GM12864 (cell line): ENCODE data around the gene MSI1.

Source experiments
- DNase-seq: peaks from one replicate; pipeline ENCODE4 v3.0.0-alpha.2; 2011; ENCODE audit warnings: low read depth
- H3K4me3 ChIP-seq: 2 replicates; pipeline ENCODE4 v1.5.1; 2011; ENCODE audit warnings: mild to moderate bottlenecking, low read depth, low read length, control low read depth
- TF ChIP-seq, protein P1 (sequence below): IDR thresholded peaks from 2 replicates; pipeline ENCODE4 v1.5.1; 2011; ENCODE audit warnings: low read depth, mild to moderate bottlenecking, moderate library complexity, low read length, control low read depth, inconsistent platforms; ENCODE audit errors: missing control alignments

MSI1 gene

DNA sequence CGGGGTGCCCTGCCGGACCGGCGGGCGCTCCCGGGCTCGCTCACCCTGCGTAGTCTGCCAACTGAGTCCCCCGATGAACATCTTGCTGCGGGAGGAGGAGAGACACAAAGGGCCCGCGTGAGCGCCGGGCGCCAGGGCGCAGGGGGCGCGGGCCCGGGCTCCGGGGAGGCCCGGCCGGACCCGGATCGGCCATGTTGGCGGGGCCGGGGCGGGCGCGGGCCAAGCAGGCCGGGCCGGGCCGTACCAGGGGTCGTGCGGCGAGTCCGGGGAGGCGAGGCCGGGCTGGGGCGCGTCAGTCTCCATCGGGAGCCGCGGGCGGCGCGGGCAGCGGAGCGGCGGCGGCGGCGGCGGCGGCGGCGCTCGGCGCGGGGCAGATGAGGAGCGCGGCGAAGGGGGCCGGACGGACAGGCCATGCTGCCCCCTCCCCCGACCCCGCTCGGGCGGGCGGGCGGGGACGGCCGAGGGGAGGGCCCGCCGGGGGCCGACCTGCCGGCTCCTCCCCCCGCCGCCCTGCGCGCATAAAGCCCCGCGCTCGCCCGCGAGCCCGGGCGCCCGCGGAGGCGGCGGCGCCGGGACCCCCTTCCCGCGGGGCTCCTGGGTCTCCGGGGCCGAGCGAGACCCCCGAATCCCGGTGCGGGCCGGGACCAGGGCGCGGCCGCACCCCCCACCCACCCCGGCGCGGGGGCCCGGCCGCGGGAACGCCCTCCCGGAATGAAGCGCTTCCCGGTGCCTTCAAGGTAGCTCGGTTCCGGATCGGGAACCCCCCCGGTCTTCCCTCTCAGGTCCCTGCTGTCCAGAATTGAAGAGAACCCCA is at the start of gene MSI1:
MSI1 (minus strand) TSS at position 376 of the 814 bp plus-strand sequence; CDS start at position 303, 73 bp downstream.
- no peak within 1 kb of the TSS for H3K4me3 ChIP-seq
- TF ChIP-seq, protein P1, sequence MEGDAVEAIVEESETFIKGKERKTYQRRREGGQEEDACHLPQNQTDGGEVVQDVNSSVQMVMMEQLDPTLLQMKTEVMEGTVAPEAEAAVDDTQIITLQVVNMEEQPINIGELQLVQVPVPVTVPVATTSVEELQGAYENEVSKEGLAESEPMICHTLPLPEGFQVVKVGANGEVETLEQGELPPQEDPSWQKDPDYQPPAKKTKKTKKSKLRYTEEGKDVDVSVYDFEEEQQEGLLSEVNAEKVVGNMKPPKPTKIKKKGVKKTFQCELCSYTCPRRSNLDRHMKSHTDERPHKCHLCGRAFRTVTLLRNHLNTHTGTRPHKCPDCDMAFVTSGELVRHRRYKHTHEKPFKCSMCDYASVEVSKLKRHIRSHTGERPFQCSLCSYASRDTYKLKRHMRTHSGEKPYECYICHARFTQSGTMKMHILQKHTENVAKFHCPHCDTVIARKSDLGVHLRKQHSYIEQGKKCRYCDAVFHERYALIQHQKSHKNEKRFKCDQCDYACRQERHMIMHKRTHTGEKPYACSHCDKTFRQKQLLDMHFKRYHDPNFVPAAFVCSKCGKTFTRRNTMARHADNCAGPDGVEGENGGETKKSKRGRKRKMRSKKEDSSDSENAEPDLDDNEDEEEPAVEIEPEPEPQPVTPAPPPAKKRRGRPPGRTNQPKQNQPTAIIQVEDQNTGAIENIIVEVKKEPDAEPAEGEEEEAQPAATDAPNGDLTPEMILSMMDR: no peak
- no peak for DNase-seq

GRCh38 chr12:120417917-120418580 is 49.1 kb upstream of the MSI1 start:
- TF ChIP-seq, protein P1: no peak
- DNase-seq: no peak
- H3K4me3 ChIP-seq: no peak overlapping the region

DNA sequence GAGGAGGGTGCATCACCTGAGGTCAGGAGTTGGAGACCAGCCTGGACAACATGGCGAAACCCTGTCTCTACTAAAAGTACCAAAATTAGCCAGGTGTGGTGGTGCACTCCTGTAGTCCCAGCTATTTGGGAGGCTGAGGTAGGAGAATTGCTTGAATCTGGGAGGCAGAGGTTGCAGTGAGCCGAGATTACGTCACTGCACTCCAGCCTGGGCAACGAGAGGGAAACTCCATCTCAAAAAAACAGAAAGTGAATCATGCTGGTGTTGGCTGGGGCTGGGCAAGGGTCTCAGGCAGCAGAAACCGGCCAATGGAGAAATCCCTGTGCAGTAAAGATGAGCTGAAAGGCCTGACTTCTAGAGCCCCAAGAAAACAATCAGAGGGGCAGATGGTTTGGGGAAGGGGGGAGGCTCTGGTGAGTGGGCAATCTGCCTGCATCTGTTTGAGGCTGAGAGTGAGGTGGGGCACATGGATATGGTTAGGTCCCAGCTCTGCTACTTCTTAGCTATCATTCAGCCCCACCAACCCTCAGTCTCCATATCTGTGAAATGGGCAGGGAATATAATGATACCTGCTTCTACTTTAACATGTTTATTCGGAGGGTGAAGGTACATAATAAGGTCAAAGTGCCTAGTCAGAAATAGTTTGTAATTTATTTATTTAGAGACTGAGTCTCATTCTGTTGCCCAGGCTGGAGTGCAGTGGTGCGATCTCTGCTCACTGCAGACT is 47.7 kb upstream of the MSI1 start:
- no peak overlapping the region for H3K4me3 ChIP-seq
- DNase-seq: no peak
- TF ChIP-seq, protein P1: no peak

DNA sequence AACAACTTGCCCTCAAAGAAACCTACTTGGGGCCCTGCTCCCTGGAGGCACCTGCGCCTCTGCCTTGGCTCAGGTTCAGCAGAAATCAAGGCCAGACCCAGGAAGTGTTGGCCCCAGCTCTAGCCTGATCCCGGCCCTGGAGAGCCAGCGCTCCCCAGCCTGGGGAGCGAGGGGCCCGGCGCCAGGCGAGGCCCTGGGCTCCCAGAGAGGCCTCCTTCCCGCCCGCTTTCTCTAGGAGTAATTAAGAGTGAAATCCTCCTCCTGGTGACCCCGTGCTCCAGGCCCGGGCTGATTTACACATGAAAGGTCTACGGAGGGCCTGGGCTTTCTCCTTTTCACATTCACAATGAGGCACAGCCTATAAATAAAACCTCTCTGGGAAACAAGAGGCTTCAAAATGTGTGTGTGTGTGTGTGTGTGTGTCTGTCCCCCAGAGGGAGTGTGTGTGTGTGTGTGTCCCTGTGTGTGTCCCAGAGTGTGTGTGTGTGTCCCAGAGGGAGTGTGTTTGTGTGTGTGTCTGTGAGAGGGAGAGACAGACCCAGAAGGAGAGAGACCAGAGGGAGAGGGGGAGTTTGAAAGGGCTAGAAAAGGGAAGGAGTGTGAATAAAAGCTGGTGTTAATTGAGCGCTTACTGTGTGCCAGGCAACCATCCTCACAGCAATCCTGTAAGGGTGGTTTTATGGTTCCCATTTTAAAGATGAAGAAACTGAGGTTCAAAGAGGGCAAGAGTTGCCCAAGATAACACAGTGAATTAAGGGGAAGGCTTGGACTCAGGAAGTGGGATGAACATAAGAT is 45.1 kb upstream of the MSI1 start:
- H3K4me3 ChIP-seq: no peak overlapping the region
- DNase-seq: no peak
- TF ChIP-seq, protein P1: no peak

DNA sequence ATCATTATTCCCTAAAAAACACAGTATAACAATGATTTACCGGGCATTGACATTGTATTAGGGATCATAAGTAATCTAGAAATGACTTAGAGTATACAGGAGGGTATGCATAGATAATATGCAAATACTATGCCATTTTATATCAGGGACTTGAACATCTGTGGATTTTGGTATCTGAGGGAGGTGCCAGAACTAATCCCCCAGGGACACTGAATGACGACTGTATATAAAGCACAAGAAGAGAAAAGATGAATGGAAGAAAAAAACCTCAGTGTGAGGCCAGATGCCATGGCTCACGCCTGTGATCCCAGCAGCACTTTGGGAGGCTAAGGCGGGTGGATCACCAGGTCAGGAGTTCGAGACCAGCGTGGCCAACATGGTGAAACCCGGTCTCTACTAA is 43.5 kb upstream of the MSI1 start:
- DNase-seq: no peak
- TF ChIP-seq, protein P1: no peak
- no peak overlapping the region for H3K4me3 ChIP-seq

- TF ChIP-seq, protein P1: no peak
- no peak for DNase-seq
- H3K4me3 ChIP-seq: no peak overlapping the region
These were observed 39.8 kb upstream of the MSI1 start for GRCh38 chr12:120408771-120409170.
